IPS-20b (cell line): ENCODE data around the gene SLC24A1.

ENCODE experiments used
- H3K27ac ChIP-seq: one replicate; pipeline ENCODE4 v1.5.1; 2013; ENCODE audit warnings: low read length
- H3K27me3 ChIP-seq: 2 replicates; pipeline ENCODE4 v1.6.1; 2013; ENCODE audit warnings: mild to moderate bottlenecking, low read length, inconsistent platforms; ENCODE audit not compliant: insufficient read depth
- H3K36me3 ChIP-seq: 2 replicates; pipeline ENCODE4 v1.6.1; 2013; ENCODE audit warnings: low read depth, mild to moderate bottlenecking, inconsistent platforms, low read length, moderate library complexity; ENCODE audit not compliant: insufficient read depth
- H3K4me1 ChIP-seq: 2 replicates; pipeline ENCODE4 v1.6.1; 2013; ENCODE audit warnings: mild to moderate bottlenecking, control low read depth, inconsistent platforms, low read length, moderate library complexity; ENCODE audit not compliant: insufficient read depth
- H3K4me3 ChIP-seq: 2 replicates; pipeline ENCODE4 v1.5.1; 2013; ENCODE audit warnings: mild to moderate bottlenecking, low read length, inconsistent platforms
- H3K9ac ChIP-seq: 2 replicates; pipeline ENCODE4 v1.6.1; 2013; ENCODE audit warnings: low read depth, mild to moderate bottlenecking, inconsistent platforms, low read length, moderate library complexity
- H3K9me3 ChIP-seq: 2 replicates; pipeline ENCODE4 v1.6.1; 2013; ENCODE audit warnings: mild to moderate bottlenecking, low read depth, low read length, inconsistent platforms; ENCODE audit not compliant: insufficient read depth

The SLC24A1 gene

DNA sequence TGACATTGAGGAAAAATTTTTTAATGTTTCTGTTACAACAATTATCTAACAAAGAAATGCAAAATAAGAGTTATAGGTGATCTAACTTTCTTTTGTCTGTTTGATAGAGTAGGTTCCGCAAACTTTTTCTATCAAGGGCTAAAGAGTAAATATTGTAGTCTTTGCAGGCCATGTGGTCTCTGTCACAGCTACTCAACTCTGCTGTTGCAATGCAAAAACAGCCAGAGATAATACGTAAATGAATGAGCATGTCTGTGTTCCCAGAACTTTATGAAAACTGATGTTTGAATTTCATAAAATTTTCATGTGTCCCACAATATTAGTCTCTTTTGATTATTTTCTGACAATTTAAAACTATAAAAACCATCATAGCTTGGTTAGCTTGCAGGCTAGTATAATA is 73.3 kb downstream of the SLC24A1 start:
- no peaks in the 10 kb centered on the region for H3K4me1 ChIP-seq
- H3K9ac ChIP-seq, result no peak overlapping the region
- no peak overlapping the region for H3K27ac ChIP-seq
- no peaks in the 10 kb centered on the region for H3K27me3 ChIP-seq
- H3K4me3 ChIP-seq, result no peak overlapping the region
- H3K36me3 ChIP-seq, result no peaks in the 10 kb centered on the region
- H3K9me3 ChIP-seq, result no peaks in the 10 kb centered on the region
